ACC112 (cell line): ENCODE measurements around the gene UBXN11.
A peak's percentile ranks its signal among the peaks of the same experiment; 100 is the strongest.

Experiments used
- H2AFZ ChIP-seq: fragments of 200-600 bp; sonication (generic); one replicate; pipeline ENCODE4 v1.6.0; 2017; ENCODE audit warnings: antibody characterized with exemption, low read length; ENCODE audit not compliant: unreplicated experiment
- H3K27ac ChIP-seq: fragments of 200-600 bp; sonication (generic); 2 replicates; pipeline ENCODE4 v1.5.1; 2014; ENCODE audit warnings: low read depth, mild to moderate bottlenecking, antibody characterized with exemption, low read length, moderate library complexity
- H3K27me3 ChIP-seq: fragments of 200-600 bp; sonication (generic); 2 replicates; pipeline ENCODE4 v1.6.1; 2014; ENCODE audit warnings: mild to moderate bottlenecking, antibody characterized with exemption, low read length, moderate library complexity, mixed read lengths; ENCODE audit not compliant: insufficient read depth
- H3K36me3 ChIP-seq: fragments of 200-600 bp; sonication (generic); 2 replicates; pipeline ENCODE4 v1.6.1; 2016; ENCODE audit warnings: mild to moderate bottlenecking, antibody characterized with exemption, low read length, moderate library complexity, mixed read lengths; ENCODE audit not compliant: insufficient read depth
- H3K4me1 ChIP-seq: fragments of 200-600 bp; sonication (generic); one replicate; pipeline ENCODE4 v1.6.1; 2016; ENCODE audit warnings: low read length, mixed read lengths; ENCODE audit not compliant: insufficient read depth, unreplicated experiment, control insufficient read depth
- H3K4me3 ChIP-seq: fragments of 200-600 bp; sonication (generic); 2 replicates; pipeline ENCODE4 v1.5.1; 2014; ENCODE audit warnings: mild to moderate bottlenecking, low read depth, low read length
- H3K79me2 ChIP-seq: fragments of 200-600 bp; sonication (generic); one replicate; pipeline ENCODE4 v1.6.0; 2016; ENCODE audit warnings: low read length; ENCODE audit not compliant: control insufficient read depth, unreplicated experiment, insufficient read depth

The UBXN11 gene

GRCh38 chr1:26306290-26307229 lies at the start of gene UBXN11:
UBXN11 (minus strand) TSS chr1:26306636; CDS start chr1:26302883, 3,753 bp downstream.
- Histone ChIP-seq H3K4me1 (peaks cover 28% of the 10 kb centered on the region), H3K4me3 (peak within 1 kb of the TSS; percentile 99), H3K27me3 (no peaks in the 10 kb centered on the region), H2AFZ (peak within 1 kb of the TSS; percentile 99), H3K79me2 (peaks cover 14% of the 10 kb centered on the region), H3K36me3 (no peaks in the 10 kb centered on the region), H3K27ac (peak within 1 kb of the TSS; percentile 67)

DNA sequence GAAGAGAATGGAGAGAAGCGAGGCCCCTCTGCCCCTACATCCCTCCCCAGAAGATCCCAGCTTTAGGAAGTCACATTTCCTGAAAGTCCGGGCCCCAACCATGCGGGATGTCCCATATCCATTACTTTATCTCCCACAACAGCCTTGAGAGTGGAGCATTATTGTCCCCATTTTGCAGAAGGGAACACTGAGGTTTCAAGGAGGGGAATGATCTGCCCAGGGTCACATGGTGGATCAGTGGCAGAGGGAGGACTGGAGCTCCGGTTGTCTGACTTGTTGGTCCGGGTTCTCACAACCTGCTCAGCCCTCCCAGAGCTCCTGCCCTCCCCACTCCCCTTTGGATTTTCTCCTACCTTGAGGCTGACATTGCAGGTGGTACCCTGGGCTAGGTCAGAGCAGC lies 49.7 kb upstream of the UBXN11 start:
- Histone ChIP-seq H3K4me1 (peaks cover 21% of the 10 kb centered on the region), H2AFZ (no peak overlapping the region), H3K79me2 (no peaks in the 10 kb centered on the region), H3K27me3 (peaks cover 23% of the 10 kb centered on the region), H3K36me3 (no peaks in the 10 kb centered on the region), H3K4me3 (no peak overlapping the region), H3K27ac (no peak overlapping the region)

DNA sequence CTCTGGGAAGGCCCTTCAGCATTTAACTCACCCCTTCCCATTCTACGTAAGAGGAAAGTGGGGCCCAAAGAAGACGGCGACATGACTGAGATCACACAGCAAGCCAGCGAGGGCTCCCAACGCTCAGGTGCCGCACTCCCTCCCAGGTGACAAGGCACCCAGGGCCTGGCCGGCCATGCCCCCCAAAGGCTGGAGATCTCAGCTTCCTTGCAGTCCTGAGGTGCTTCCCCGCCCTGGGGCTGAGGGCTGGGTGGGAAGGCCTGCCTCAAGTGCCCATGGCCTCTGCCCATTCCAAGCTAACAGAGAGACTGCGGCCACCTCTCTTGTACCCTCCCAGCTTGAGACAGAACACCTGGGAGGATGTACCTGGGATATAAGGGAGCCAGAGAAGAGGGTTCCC lies 48.5 kb upstream of the UBXN11 start:
- Histone ChIP-seq H3K4me3 (no peak overlapping the region), H3K4me1 (peaks cover 22% of the 10 kb centered on the region), H3K36me3 (no peaks in the 10 kb centered on the region), H3K27me3 (peaks cover 12% of the 10 kb centered on the region), H2AFZ (no peak overlapping the region), H3K79me2 (no peaks in the 10 kb centered on the region), H3K27ac (no peak overlapping the region)

GRCh38 chr1:26353976-26354820 lies 47.8 kb upstream of the UBXN11 start, which contains the start of gene CRYBG2:
CRYBG2 (minus strand) TSS chr1:26354130; CDS start chr1:26346657, 7,473 bp downstream.
- peaks cover 20% of the 10 kb centered on the region for H3K4me1 ChIP-seq
- H3K27me3 ChIP-seq = peaks cover 7% of the 10 kb centered on the region; the same call in 1 of the 2 replicates
- H3K27ac ChIP-seq = no peak within 1 kb of the TSS
- H2AFZ ChIP-seq = no peak within 1 kb of the TSS
- no peaks in the 10 kb centered on the region for H3K36me3 ChIP-seq
- no peak within 1 kb of the TSS for H3K4me3 ChIP-seq
- no peaks in the 10 kb centered on the region for H3K79me2 ChIP-seq

DNA sequence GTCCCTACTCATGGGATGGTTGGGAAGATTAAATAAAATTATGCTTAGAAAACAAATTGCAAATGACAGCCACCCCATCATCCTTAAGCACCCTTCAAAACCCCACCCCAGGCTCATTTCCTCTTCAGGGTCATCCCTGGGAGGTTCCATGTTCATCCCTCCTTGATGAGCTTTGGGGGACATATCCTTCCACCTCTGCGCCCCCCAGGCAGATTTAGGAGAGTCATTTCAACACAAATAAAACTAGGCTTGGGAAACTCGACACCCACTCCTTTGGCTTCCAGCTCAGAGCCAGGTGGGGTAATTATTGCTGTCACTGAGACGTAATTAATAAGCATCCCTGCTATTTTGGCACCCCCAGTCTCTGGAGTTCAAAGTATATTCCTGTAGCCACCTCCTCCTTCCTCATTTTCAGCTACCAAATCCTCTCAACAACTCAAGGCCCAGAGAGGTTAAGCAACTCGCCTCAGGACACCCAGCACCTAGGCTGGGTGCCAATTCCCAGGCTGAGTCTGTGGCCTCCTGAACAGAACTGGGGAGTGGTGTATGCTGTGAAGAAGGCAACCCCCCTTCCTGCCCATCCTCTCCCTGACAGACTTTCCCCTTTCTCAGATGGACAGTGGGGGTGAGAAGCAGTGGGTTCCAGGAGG lies 46.9 kb upstream of the UBXN11 start:
- Histone ChIP-seq H3K36me3 (no peaks in the 10 kb centered on the region), H3K27ac (no peak overlapping the region), H3K4me3 (no peak overlapping the region), H3K27me3 (no peaks in the 10 kb centered on the region), H2AFZ (no peak overlapping the region), H3K4me1 (peaks cover 20% of the 10 kb centered on the region), H3K79me2 (no peaks in the 10 kb centered on the region)

GRCh38 chr1:26352338-26352679 lies 45.9 kb upstream of the UBXN11 start:
- peak overlapping the region; percentile 24; the same call in 1 of the 2 replicates for H3K27ac ChIP-seq
- no peaks in the 10 kb centered on the region for H3K27me3 ChIP-seq
- H3K4me3 ChIP-seq = no peak overlapping the region
- no peaks in the 10 kb centered on the region for H3K36me3 ChIP-seq
- H3K4me1 ChIP-seq = peaks cover 20% of the 10 kb centered on the region
- H3K79me2 ChIP-seq = no peaks in the 10 kb centered on the region
- no peak overlapping the region for H2AFZ ChIP-seq

GRCh38 chr1:26351590-26352337 lies 45.3 kb upstream of the UBXN11 start:
- H3K27ac ChIP-seq = peak overlapping the region; percentile 33; the same call in 1 of the 2 replicates
- H2AFZ ChIP-seq = no peak overlapping the region
- H3K4me3 ChIP-seq = no peak overlapping the region
- peaks cover 20% of the 10 kb centered on the region for H3K4me1 ChIP-seq
- H3K36me3 ChIP-seq = no peaks in the 10 kb centered on the region
- no peaks in the 10 kb centered on the region for H3K27me3 ChIP-seq
- no peaks in the 10 kb centered on the region for H3K79me2 ChIP-seq

GRCh38 chr1:26350701-26351589 lies 44.5 kb upstream of the UBXN11 start:
- no peak overlapping the region for H2AFZ ChIP-seq
- H3K27me3 ChIP-seq = no peaks in the 10 kb centered on the region
- peaks cover 20% of the 10 kb centered on the region for H3K4me1 ChIP-seq
- H3K4me3 ChIP-seq = no peak overlapping the region
- H3K79me2 ChIP-seq = no peaks in the 10 kb centered on the region
- peak overlapping the region; percentile 33; the same call in 1 of the 2 replicates for H3K27ac ChIP-seq
- no peaks in the 10 kb centered on the region for H3K36me3 ChIP-seq

DNA sequence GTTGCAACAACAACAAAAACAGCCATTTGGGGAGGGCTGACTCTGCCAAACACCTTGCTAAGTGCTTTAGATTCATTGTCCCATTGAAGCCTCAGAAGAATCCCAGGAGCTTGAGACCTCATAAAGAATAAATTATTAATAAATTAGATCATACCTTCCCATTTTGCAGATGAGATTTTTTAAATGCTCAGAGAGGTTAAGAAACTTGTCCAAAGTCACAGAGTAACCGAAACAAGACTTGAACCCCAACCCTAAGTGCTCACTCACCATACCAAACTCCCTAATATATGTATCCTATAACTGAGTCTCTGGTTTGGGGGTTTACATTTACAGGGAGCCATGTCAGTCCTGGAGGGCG lies 43.9 kb upstream of the UBXN11 start:
- H3K27ac ChIP-seq = peak overlapping the region; percentile 1; the same call in 1 of the 2 replicates
- no peak overlapping the region for H2AFZ ChIP-seq
- no peaks in the 10 kb centered on the region for H3K27me3 ChIP-seq
- no peak overlapping the region for H3K4me3 ChIP-seq
- H3K4me1 ChIP-seq = peaks cover 20% of the 10 kb centered on the region
- H3K36me3 ChIP-seq = no peaks in the 10 kb centered on the region
- no peaks in the 10 kb centered on the region for H3K79me2 ChIP-seq
